ENCODE results near the gene NUTM1. TPM values are rescaled to one million over a fixed set of nuclear protein-coding genes. Genes with fewer than 3 reads are reported as not detected.

NUTM1 gene
- total RNA-seq, 2 experiments from 2014 or later, result not detected

Small RNA genes lying within 50 kb of the gene (microRNA-seq; reads per million reads assigned to microRNA genes)
- not detected for gene MIR1233-1 (ENCODE audit: borderline microRNAs expressed, borderline replicate concordance)

Other genes with a start within 250 kb of the NUTM1 start
- gene EMC7, start 241.5 kb upstream of the NUTM1 start, total RNA-seq, result 10 to 100 TPM; 63.1 to 65.6 TPM
- gene PGBD4, start 241.2 kb upstream of the NUTM1 start, total RNA-seq, result 1 to 10 TPM; 3.8 to 4.1 TPM
- gene KATNBL1, start 133.2 kb upstream of the NUTM1 start, total RNA-seq, result 10 to 100 TPM; 40.8 to 45.7 TPM
- gene EMC4, start 118.3 kb upstream of the NUTM1 start, total RNA-seq, result 10 to 100 TPM; 72.6 to 78.0 TPM
- gene SLC12A6, start 5.5 kb upstream of the NUTM1 start, total RNA-seq, result 10 to 100 TPM; 32.7 to 36.7 TPM
- 100 to 1,000 TPM; 162 to 207 TPM for gene NOP10, start 179 bp upstream of the NUTM1 start, total RNA-seq
- 100 to 1,000 TPM in 1 of 2 experiments, 10 to 100 TPM in 1; 98.2 to 101 TPM for gene LPCAT4, start 23.9 kb downstream of the NUTM1 start, total RNA-seq
- 100 to 1,000 TPM; 253 to 262 TPM for gene GOLGA8A, start 94.5 kb downstream of the NUTM1 start, total RNA-seq
- 100 to 1,000 TPM; 111 to 130 TPM for gene GOLGA8B, start 240.3 kb downstream of the NUTM1 start, total RNA-seq

Data from activated CD4-positive, alpha-beta T cell treated with anti-CD3 and anti-CD28 coated beads, Interleukin-2, amount 10 ng/mL, durations not matched to agents 7 days and 5 days (primary cell).